CD4-positive, alpha-beta T cell treated with Interleukin-6 for 4 hours (primary cell): ENCODE measurements around the gene BABAM2.

ENCODE experiments used
- DNase-seq: peaks from one replicate; pipeline ENCODE4 v3.0.0-alpha.2; 2020; ENCODE audit warnings: mixed read lengths

The BABAM2 gene

GRCh38 chr2:27914041-27914804 lies 23.7 kb downstream of the BABAM2 start:
- no peak for DNase-seq

GRCh38 chr2:27914805-27915175 lies 24.3 kb downstream of the BABAM2 start:
- no peak for DNase-seq

- DNase-seq = no peak
Measured at GRCh38 chr2:27915191-27915590, 24.7 kb downstream of the BABAM2 start.

- no peak for DNase-seq
Measured at GRCh38 chr2:27915874-27916273, 25.3 kb downstream of the BABAM2 start.

GRCh38 chr2:27916293-27916995 lies 25.9 kb downstream of the BABAM2 start:
- DNase-seq = no peak

- DNase-seq = no peak
Measured at GRCh38 chr2:27920148-27920885, 29.8 kb downstream of the BABAM2 start.

GRCh38 chr2:27921424-27921823 lies 30.9 kb downstream of the BABAM2 start:
- no peak for DNase-seq

- no peak for DNase-seq
Measured at GRCh38 chr2:27921880-27922547, 31.5 kb downstream of the BABAM2 start.

GRCh38 chr2:27922842-27923241 lies 32.3 kb downstream of the BABAM2 start:
- DNase-seq = no peak

- DNase-seq = no peak
Measured at GRCh38 chr2:27925766-27926472, 35.4 kb downstream of the BABAM2 start.

GRCh38 chr2:27929916-27930486 lies 39.5 kb downstream of the BABAM2 start:
- no peak for DNase-seq

- no peak for DNase-seq
Measured at GRCh38 chr2:27931361-27931950, 40.9 kb downstream of the BABAM2 start.

GRCh38 chr2:27932396-27932795 lies 41.9 kb downstream of the BABAM2 start:
- DNase-seq = no peak

- no peak for DNase-seq
Measured at GRCh38 chr2:27935026-27935425, 44.5 kb downstream of the BABAM2 start.

GRCh38 chr2:27940090-27940671 lies 49.7 kb downstream of the BABAM2 start:
- DNase-seq = no peak

GRCh38 chr2:27940982-27941381 lies 50.5 kb downstream of the BABAM2 start:
- no peak for DNase-seq

GRCh38 chr2:27942612-27943547 lies 52.4 kb downstream of the BABAM2 start:
- no peak for DNase-seq

GRCh38 chr2:27946530-27947060 lies 56.1 kb downstream of the BABAM2 start:
- no peak for DNase-seq

- DNase-seq = no peak
Measured at GRCh38 chr2:27952070-27952469, 61.5 kb downstream of the BABAM2 start.

GRCh38 chr2:27953077-27953476 lies 62.5 kb downstream of the BABAM2 start:
- DNase-seq = no peak
